ENCODE measurements around the gene NECAB2.
A peak's percentile ranks its signal among the peaks of the same experiment; 100 is the strongest.

Gene NECAB2

GRCh38 chr16:83953796-83954576, 14.1 kb upstream of the NECAB2 start:
- H3K4me3 ChIP-seq (ENCODE audit: low read depth, low read length), result no peak overlapping the region
- peak; percentile 52; the same call in 1 of the 2 replicates for TF ChIP-seq CTCF (IDR thresholded peaks at IDR 0.05; ENCODE audit: borderline replicate concordance, insufficient read depth, low read depth, low read length)

GRCh38 chr16:83954577-83955016, 13.4 kb upstream of the NECAB2 start:
- TF ChIP-seq CTCF (IDR thresholded peaks at IDR 0.05; ENCODE audit: borderline replicate concordance, insufficient read depth, low read depth, low read length), result no peak

GRCh38 chr16:83955218-83956130, 12.6 kb upstream of the NECAB2 start:
- TF ChIP-seq CTCF (IDR thresholded peaks at IDR 0.05; ENCODE audit: borderline replicate concordance, insufficient read depth, low read depth, low read length), result no peak
- no peak overlapping the region for H3K4me3 ChIP-seq (ENCODE audit: low read depth, low read length)

More at GRCh38 chr16:83954577-83955016, 13.4 kb upstream of the NECAB2 start:
- H3K4me3 ChIP-seq (ENCODE audit: low read depth, low read length), result no peak overlapping the region

- TF ChIP-seq CTCF (IDR thresholded peaks at IDR 0.05; ENCODE audit: borderline replicate concordance, insufficient read depth, low read depth, low read length), result peak; percentile 94
- H3K4me3 ChIP-seq (ENCODE audit: low read depth, low read length), result no peak overlapping the region
Measured at GRCh38 chr16:83956336-83957289, 11.4 kb upstream of the NECAB2 start.

- no peak for TF ChIP-seq CTCF (IDR thresholded peaks at IDR 0.05; ENCODE audit: borderline replicate concordance, insufficient read depth, low read depth, low read length)
- H3K4me3 ChIP-seq (ENCODE audit: low read depth, low read length), result no peak overlapping the region
Measured at GRCh38 chr16:83957296-83957855, 10.7 kb upstream of the NECAB2 start.

DNA sequence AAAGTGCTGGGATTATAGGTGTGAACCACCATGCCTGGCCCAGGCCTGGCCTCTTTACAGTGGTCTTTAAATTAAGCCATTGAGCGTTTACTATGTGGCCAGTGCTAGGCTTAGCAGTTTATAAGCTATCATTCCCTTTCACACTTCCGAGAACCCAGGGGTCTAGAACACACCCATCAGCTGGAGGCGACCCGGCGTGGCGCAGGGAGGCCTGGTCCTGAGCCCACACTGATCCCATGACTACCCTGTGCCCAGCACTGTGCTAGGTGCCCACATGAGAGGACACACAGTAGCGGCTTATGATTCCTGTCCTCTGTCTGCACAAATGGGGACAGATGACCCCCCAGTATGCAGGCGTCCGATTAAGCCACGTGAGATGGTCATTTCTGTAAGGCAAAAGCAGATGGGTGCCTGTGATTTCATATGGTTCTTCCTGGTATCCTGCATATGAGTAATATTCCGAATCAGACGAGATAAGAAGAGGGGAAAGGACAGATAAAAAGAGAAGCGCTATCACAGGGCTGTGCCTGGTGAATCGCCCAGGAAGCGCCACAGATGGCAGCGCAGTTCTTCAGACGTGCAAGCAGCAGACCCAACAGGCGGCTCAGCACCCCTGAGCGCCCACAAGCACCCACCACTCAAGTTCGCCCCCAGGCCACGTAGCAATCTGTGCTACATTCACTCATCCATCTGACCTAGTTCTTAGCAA, 9.8 kb upstream of the NECAB2 start:
- H3K4me3 ChIP-seq (ENCODE audit: low read depth, low read length), result no peak overlapping the region
- no peak for TF ChIP-seq CTCF (IDR thresholded peaks at IDR 0.05; ENCODE audit: borderline replicate concordance, insufficient read depth, low read depth, low read length)
